HepG2 (cell line): ENCODE data around the gene ANKZF1. TPM values are rescaled to one million over a fixed set of nuclear protein-coding genes. Genes with fewer than 3 reads are reported as not detected.
A peak's percentile ranks its signal among the peaks of the same experiment; 100 is the strongest.

Experiments used
- EHMT2 ChIP-seq: fragments of 200-600 bp; sonication (generic); IDR thresholded peaks from 2 replicates; pipeline ENCODE4 v1.7.0; 2017; ENCODE audit warnings: antibody characterized with exemption, low read depth, low read length, borderline replicate concordance
- ETV5 ChIP-seq: IDR thresholded peaks from 2 replicates; pipeline ENCODE4 v1.6.1; 2018; ENCODE audit warnings: missing biosample characterization, missing genetic modification reagents, inconsistent platforms, borderline replicate concordance
- FOXP1 ChIP-seq, 2 experiments: fragments of 450-650 bp in 1 of 2; IDR thresholded peaks; 2 replicates each; pipeline ENCODE4 v1.6.1; 2017 to 2018; ENCODE audit warnings: antibody characterized with exemption in 1 of 2
- MEIS2 ChIP-seq: sonication (generic); formaldehyde crosslinking; IDR thresholded peaks from 2 replicates; pipeline ENCODE4 v1.9.0; 2021; ENCODE audit warnings: mild to moderate bottlenecking, missing genetic modification reagents
- PAX8 ChIP-seq: sonication (generic); formaldehyde crosslinking; IDR thresholded peaks from 2 replicates; pipeline ENCODE4 v1.8.0; 2022; ENCODE audit warnings: mild to moderate bottlenecking, missing genetic modification reagents, borderline replicate concordance
- RFXAP ChIP-seq: sonication (generic); formaldehyde crosslinking; IDR thresholded peaks from 2 replicates; pipeline ENCODE4 v1.4.0; 2020; ENCODE audit warnings: missing genetic modification reagents, borderline replicate concordance
- SCMH1 ChIP-seq: sonication (generic); formaldehyde crosslinking; IDR thresholded peaks from 2 replicates; pipeline ENCODE4 v1.9.0; 2021; ENCODE audit warnings: missing genetic modification reagents, mild to moderate bottlenecking, borderline replicate concordance
- SSRP1 ChIP-seq: IDR thresholded peaks from 2 replicates; pipeline ENCODE4 v1.6.1; 2016; ENCODE audit warnings: control low read depth
- TARDBP ChIP-seq: sonication (generic); formaldehyde crosslinking; IDR thresholded peaks from 2 replicates; pipeline ENCODE4 v1.8.0; 2022; ENCODE audit warnings: mild to moderate bottlenecking, missing genetic modification reagents
- ZC3H4 ChIP-seq: sonication (generic); formaldehyde crosslinking; IDR thresholded peaks from 2 replicates; pipeline ENCODE4 v1.4.0; 2020; ENCODE audit warnings: missing genetic modification reagents, borderline replicate concordance
- ZIK1 ChIP-seq: sonication (generic); formaldehyde crosslinking; IDR thresholded peaks from 2 replicates; pipeline ENCODE4 v1.5.0; 2020; ENCODE audit warnings: mild to moderate bottlenecking, low read depth, missing genetic modification reagents, borderline replicate concordance
- ZNF768 ChIP-seq: sonication (generic); formaldehyde crosslinking; IDR thresholded peaks from 2 replicates; pipeline ENCODE4 v1.4.0; 2020; ENCODE audit warnings: missing genetic modification reagents
- ZSCAN25 ChIP-seq: sonication (generic); formaldehyde crosslinking; IDR thresholded peaks from 2 replicates; pipeline ENCODE4 v1.8.0; 2022; ENCODE audit warnings: mild to moderate bottlenecking, missing genetic modification reagents
- polyA plus RNA-seq, 8 experiments: library from polyadenylated mRNA; depleted of rRNA in 3 of 8; stranded (reverse) in 7 of 8; unstranded in 1 of 8; fragments of >200 nt; fragmentation: Illumina TruSeq in 4 of 8; extraction: Trizol in 4 of 8; gene quantifications; 2 replicates each; pipeline versions ENCODE4 v1.2.1 to v1.2.3, GENCODE V29; 2011 to 2016; ENCODE audit warnings: low read depth in 4 of 8, missing spikeins in 1 of 8, mixed read lengths in 1 of 8; ENCODE audit not compliant: insufficient read depth in 1 of 8
- total RNA-seq, 5 experiments: library from RNA; depleted of rRNA; stranded (reverse); fragments of >200 nt; fragmentation: Illumina TruSeq; extraction: Trizol; gene quantifications; 2 replicates each; pipeline ENCODE4 v1.2.3, GENCODE V29; 2016; ENCODE audit warnings: low read depth in 1 of 5
- TF ChIP-seq, protein P1 (sequence below): sonication (generic); formaldehyde crosslinking; IDR thresholded peaks from 2 replicates; pipeline ENCODE4 v1.4.0; 2020; ENCODE audit warnings: mild to moderate bottlenecking, missing genetic modification reagents
- TF ChIP-seq, protein P2 (sequence below): sonication (generic); formaldehyde crosslinking; IDR thresholded peaks from 2 replicates; pipeline ENCODE4 v1.8.0; 2022; ENCODE audit warnings: low read depth, missing genetic modification reagents
- TF ChIP-seq, protein P3 (sequence below): sonication (generic); formaldehyde crosslinking; IDR thresholded peaks from 2 replicates; pipeline ENCODE4 v1.5.0; 2020; ENCODE audit warnings: missing genetic modification reagents
- TF ChIP-seq, protein P4 (sequence below): sonication (generic); formaldehyde crosslinking; conservative IDR thresholded peaks from 2 replicates; pipeline ENCODE4 v1.5.0; 2020; ENCODE audit warnings: missing genetic modification reagents
- TF ChIP-seq, protein P5 (sequence below): sonication (generic); formaldehyde crosslinking; IDR thresholded peaks from 2 replicates; pipeline ENCODE4 v1.4.0; 2020; ENCODE audit warnings: missing genetic modification reagents, borderline replicate concordance
- TF ChIP-seq, protein P6 (sequence below): IDR thresholded peaks from 2 replicates; pipeline ENCODE4 v1.6.1; 2016; ENCODE audit warnings: missing biosample characterization, missing genetic modification reagents, low read depth

The ANKZF1 gene
- total and polyA plus RNA-seq, 2 of the 13 experiments (the other 11 are each of a cell fraction or from before 2014, with no cell fraction given): 25.3 to 128 TPM

DNA sequence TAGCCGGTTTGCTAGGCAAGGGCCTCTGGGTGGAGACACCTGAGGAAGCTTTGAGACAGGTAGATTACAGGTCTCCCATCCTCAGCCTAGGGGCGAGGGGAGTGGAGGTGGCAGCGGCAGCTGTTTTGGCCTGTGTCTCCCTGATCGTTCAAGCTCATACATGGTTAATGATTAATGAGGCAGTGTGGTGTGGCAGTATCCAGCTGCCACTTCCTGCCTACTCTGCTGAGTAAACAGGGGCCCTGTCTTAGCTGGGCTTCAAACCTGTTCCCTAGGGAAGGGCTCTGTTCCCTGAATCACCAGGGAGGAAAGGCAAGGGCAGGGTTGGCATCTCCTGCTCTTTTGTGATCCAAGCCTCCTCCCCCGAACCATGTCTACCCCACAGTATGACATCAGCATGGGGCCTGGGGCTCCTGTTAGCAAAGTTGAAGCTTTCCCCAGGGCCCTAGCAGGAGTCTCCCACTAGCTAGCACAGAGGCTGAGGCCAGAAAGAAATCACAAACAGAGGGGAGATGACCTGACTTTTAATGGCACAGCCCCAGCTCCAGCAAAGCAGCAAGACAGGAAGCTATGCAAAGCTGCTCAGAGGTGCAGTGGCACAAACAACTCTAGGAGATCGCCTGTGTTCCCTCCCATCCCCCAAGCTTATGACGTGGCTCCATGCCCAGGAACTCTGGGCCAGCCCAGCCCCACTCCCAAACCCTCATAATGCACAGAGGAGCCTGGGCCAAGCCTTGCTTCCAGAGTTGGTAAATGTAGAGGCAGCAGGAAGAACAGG, 19.8 kb downstream of the ANKZF1 start (continued):
- TF ChIP-seq, protein P1, sequence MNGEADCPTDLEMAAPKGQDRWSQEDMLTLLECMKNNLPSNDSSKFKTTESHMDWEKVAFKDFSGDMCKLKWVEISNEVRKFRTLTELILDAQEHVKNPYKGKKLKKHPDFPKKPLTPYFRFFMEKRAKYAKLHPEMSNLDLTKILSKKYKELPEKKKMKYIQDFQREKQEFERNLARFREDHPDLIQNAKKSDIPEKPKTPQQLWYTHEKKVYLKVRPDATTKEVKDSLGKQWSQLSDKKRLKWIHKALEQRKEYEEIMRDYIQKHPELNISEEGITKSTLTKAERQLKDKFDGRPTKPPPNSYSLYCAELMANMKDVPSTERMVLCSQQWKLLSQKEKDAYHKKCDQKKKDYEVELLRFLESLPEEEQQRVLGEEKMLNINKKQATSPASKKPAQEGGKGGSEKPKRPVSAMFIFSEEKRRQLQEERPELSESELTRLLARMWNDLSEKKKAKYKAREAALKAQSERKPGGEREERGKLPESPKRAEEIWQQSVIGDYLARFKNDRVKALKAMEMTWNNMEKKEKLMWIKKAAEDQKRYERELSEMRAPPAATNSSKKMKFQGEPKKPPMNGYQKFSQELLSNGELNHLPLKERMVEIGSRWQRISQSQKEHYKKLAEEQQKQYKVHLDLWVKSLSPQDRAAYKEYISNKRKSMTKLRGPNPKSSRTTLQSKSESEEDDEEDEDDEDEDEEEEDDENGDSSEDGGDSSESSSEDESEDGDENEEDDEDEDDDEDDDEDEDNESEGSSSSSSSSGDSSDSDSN (CRISPR knock-in tag): peak; percentile 65
- TF ChIP-seq FOXP1 (IDR thresholded peaks at IDR 0.05): no peak
- TF ChIP-seq FOXP1 (CRISPR knock-in tag; IDR thresholded peaks at IDR 0.05): peak; percentile 82
- peak; percentile 84 for TF ChIP-seq TARDBP
- peak; percentile 88; the same call in 1 of the 2 replicates for TF ChIP-seq SSRP1 (CRISPR knock-in tag)
- TF ChIP-seq EHMT2: no peak
- TF ChIP-seq, protein P2, sequence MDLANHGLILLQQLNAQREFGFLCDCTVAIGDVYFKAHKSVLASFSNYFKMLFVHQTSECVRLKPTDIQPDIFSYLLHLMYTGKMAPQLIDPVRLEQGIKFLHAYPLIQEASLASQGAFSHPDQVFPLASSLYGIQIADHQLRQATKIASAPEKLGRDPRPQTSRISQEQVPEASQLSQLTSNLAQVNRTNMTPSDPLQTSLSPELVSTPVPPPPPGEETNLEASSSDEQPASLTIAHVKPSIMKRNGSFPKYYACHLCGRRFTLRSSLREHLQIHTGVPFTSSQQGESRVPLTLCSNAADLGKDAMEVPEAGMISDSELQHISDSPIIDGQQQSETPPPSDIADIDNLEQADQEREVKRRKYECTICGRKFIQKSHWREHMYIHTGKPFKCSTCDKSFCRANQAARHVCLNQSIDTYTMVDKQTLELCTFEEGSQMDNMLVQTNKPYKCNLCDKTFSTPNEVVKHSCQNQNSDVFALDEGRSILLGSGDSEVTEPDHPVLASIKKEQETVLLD (CRISPR knock-in tag): no peak
- no peak for TF ChIP-seq SCMH1 (CRISPR knock-in tag)
- TF ChIP-seq MEIS2 (CRISPR knock-in tag): peak; percentile 67; the same call in 1 of the 2 replicates
- peak; percentile 78; the same call in 1 of the 2 replicates for TF ChIP-seq ZNF768 (CRISPR knock-in tag)
- peak; percentile 98 for TF ChIP-seq ETV5 (CRISPR knock-in tag)
- TF ChIP-seq, protein P3, sequence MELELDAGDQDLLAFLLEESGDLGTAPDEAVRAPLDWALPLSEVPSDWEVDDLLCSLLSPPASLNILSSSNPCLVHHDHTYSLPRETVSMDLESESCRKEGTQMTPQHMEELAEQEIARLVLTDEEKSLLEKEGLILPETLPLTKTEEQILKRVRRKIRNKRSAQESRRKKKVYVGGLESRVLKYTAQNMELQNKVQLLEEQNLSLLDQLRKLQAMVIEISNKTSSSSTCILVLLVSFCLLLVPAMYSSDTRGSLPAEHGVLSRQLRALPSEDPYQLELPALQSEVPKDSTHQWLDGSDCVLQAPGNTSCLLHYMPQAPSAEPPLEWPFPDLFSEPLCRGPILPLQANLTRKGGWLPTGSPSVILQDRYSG (CRISPR knock-in tag): no peak
- TF ChIP-seq, protein P4, sequence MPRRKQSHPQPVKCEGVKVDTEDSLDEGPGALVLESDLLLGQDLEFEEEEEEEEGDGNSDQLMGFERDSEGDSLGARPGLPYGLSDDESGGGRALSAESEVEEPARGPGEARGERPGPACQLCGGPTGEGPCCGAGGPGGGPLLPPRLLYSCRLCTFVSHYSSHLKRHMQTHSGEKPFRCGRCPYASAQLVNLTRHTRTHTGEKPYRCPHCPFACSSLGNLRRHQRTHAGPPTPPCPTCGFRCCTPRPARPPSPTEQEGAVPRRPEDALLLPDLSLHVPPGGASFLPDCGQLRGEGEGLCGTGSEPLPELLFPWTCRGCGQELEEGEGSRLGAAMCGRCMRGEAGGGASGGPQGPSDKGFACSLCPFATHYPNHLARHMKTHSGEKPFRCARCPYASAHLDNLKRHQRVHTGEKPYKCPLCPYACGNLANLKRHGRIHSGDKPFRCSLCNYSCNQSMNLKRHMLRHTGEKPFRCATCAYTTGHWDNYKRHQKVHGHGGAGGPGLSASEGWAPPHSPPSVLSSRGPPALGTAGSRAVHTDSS: no peak
- TF ChIP-seq ZC3H4 (CRISPR knock-in tag): no peak; the same call in none of the 2 replicates
- peak; percentile 53; the same call in 1 of the 2 replicates for TF ChIP-seq ZSCAN25 (CRISPR knock-in tag)
- peak; percentile 48; the same call in 1 of the 2 replicates for TF ChIP-seq RFXAP (CRISPR knock-in tag)
- TF ChIP-seq, protein P5, sequence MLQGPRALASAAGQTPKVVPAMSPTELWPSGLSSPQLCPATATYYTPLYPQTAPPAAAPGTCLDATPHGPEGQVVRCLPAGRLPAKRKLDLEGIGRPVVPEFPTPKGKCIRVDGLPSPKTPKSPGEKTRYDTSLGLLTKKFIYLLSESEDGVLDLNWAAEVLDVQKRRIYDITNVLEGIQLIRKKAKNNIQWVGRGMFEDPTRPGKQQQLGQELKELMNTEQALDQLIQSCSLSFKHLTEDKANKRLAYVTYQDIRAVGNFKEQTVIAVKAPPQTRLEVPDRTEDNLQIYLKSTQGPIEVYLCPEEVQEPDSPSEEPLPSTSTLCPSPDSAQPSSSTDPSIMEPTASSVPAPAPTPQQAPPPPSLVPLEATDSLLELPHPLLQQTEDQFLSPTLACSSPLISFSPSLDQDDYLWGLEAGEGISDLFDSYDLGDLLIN (CRISPR knock-in tag): no peak
- TF ChIP-seq, protein P6, sequence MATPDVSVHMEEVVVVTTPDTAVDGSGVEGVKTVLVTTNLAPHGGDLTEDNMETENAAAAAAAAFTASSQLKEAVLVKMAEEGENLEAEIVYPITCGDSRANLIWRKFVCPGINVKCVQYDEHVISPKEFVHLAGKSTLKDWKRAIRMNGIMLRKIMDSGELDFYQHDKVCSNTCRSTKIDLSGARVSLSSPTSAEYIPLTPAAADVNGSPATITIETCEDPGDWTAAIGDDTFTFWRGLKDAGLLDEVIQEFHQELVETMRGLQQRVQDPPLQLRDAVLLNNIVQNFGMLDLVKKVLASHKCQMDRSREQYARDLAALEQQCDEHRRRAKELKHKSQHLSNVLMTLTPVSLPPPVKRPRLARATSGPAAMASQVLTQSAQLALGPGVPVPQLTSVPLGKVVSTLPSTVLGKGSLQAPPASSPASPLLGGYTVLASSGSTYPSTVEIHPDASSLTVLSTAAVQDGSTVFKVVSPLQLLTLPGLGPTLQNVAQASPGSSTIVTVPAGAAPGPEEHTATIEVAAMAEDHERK (CRISPR knock-in tag): no peak
- peak; percentile 15; the same call in 1 of the 2 replicates for TF ChIP-seq ZIK1 (CRISPR knock-in tag)
- 0 out of 2 replicates have a peak, but pooled peaks have one; percentile 18 for TF ChIP-seq PAX8 (CRISPR knock-in tag)
